SK-N-MC (cell line): ENCODE data around the gene SMYD3.

Experiments used
- EZH2 ChIP-seq: fragments of 200-600 bp; sonication (generic); IDR thresholded peaks from one replicate; pipeline ENCODE4 v1.6.1; 2017; ENCODE audit warnings: antibody characterized with exemption
- FOXP2 ChIP-seq: optimal IDR thresholded peaks from 2 replicates; pipeline ENCODE3; 2011; ENCODE audit warnings: mild to moderate bottlenecking, moderate library complexity; ENCODE audit not compliant: insufficient read depth; ENCODE audit errors: extremely low read length, control extremely low read depth

DNA sequence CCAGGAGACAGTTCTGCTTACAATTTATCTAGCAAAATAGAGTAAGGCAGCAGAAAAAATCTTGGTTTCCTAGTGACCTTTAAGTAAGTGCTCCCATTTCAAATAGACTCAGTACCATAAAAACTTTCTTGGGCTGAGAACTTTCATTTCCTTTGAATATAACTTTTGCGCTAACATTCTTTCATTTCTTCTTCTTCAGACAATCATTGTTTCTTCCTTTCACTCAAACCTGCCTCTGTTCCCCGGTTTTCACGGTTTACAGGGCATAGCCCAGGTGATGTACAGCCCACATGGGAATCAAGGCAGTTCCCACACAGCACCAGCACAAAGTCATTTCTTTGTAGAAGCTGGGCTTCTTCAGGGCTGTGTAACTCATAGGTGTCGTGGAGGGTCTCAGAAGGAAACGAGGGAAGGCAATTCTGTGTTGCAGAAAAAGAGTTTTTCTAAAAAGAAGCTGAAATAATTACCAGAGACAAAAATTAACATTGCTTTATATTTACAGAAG is 611.6 kb downstream of the SMYD3 start:
- TF ChIP-seq FOXP2 (no peak), EZH2 (no peak)
